ENCODE results near the gene CLEC4G.

CLEC4G gene

DNA sequence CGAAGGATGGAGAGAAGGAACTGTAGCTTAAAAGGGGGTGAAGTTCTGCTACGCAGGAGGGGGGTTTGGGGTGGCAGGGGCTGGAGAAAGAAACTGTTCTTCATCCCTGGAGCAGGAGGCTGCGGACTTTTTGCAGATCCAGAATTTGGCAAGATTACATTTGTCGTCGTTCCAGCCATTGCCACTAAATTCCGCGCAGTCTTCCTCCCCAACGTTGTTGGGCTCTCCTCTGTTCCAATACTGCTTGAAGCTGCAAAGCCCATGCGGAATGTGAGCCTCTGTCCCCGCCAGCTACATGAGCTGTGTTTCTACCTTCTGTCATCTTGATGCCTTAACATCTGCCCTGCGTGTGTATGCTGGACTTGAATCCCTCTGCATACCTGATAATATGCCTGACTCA is 11.1 kb upstream of the CLEC4G start:
- Histone ChIP-seq H3K36me3 (ENCODE audit: control insufficient read depth in 4 of 4, insufficient read depth in 4 of 4, low read length in 3 of 4) (no peaks in the 10 kb centered on the region), H3K27me3 (replicated peaks in 2 of 5; ENCODE audit: control insufficient read depth in 4 of 5, insufficient read depth in 5 of 5, low read length in 4 of 5) (peaks cover 0 to 11% (median 2%) of the 10 kb centered on the region in 5 experiments), H3K4me3 (ENCODE audit: control insufficient read depth in 1 of 7, extremely low read depth in 1 of 7, insufficient read depth in 4 of 7, low read depth in 2 of 7, low read length in 6 of 7) (no peak overlapping the region), H3K27ac (ENCODE audit: insufficient read depth in 1 of 2, low read depth in 1 of 2, low read length in 2 of 2, poor library complexity in 1 of 2, severe bottlenecking in 2 of 2) (no peak overlapping the region), H3K4me1 (ENCODE audit: control extremely low read depth in 1 of 4, control insufficient read depth in 4 of 4, insufficient read depth in 4 of 4, low read length in 3 of 4) (no peaks in the 10 kb centered on the region), H3K9me3 (ENCODE audit: control extremely low read depth in 1 of 5, control insufficient read depth in 4 of 5, insufficient read depth in 2 of 5, low read depth in 1 of 5, low read length in 4 of 5) (no peaks in the 10 kb centered on the region)
- DNase-seq = no peak
- WGBS (ENCODE audit: insufficient coverage) = 85% methylated on average over 11 of the region's 11 CpGs
- ChIA-PET CTCF (interaction anchor here (1.1 kb wide), 1 partner anchor 62 kb away, joined by 4 read pairs; the partner anchor contains the start of gene TRAPPC5), POLR2A (no interaction called here)

DNA sequence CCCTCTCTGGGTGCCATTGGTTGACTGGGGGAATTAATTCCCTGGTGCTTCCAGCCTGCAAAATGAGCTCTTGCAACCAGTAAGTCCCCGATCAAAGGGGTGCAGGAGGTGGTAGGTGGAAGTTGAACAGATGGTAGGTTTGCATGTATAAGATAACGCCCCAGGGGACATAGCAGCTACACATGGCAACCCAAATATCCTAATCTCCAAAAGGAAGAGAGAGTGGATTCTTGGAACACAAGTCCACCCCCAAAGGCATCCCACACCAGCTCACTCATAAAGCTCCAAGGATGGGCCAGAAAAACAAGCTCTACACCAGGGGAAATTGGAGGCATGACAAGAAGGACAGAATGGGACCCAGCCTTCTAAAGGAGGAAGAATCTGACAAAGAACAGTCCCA is 10.7 kb upstream of the CLEC4G start:
- WGBS (ENCODE audit: insufficient coverage) = no CpG with 5 or more reads among the region's 2 CpGs
- Histone ChIP-seq H3K27ac (ENCODE audit: insufficient read depth in 1 of 2, low read depth in 1 of 2, low read length in 2 of 2, poor library complexity in 1 of 2, severe bottlenecking in 2 of 2) (no peak overlapping the region), H3K4me3 (ENCODE audit: control insufficient read depth in 1 of 7, extremely low read depth in 1 of 7, insufficient read depth in 4 of 7, low read depth in 2 of 7, low read length in 6 of 7) (no peak overlapping the region), H3K36me3 (ENCODE audit: control insufficient read depth in 4 of 4, insufficient read depth in 4 of 4, low read length in 3 of 4) (no peaks in the 10 kb centered on the region), H3K9me3 (ENCODE audit: control extremely low read depth in 1 of 5, control insufficient read depth in 4 of 5, insufficient read depth in 2 of 5, low read depth in 1 of 5, low read length in 4 of 5) (no peaks in the 10 kb centered on the region), H3K4me1 (ENCODE audit: control extremely low read depth in 1 of 4, control insufficient read depth in 4 of 4, insufficient read depth in 4 of 4, low read length in 3 of 4) (no peaks in the 10 kb centered on the region), H3K27me3 (replicated peaks in 2 of 5; ENCODE audit: control insufficient read depth in 4 of 5, insufficient read depth in 5 of 5, low read length in 4 of 5) (peaks cover 0 to 11% (median 2%) of the 10 kb centered on the region in 5 experiments)
- DNase-seq = peak in 1 of 3 donors; percentile 22
- POLR2A ChIA-PET = no interaction called here
- CTCF ChIA-PET = no interaction called here

DNA sequence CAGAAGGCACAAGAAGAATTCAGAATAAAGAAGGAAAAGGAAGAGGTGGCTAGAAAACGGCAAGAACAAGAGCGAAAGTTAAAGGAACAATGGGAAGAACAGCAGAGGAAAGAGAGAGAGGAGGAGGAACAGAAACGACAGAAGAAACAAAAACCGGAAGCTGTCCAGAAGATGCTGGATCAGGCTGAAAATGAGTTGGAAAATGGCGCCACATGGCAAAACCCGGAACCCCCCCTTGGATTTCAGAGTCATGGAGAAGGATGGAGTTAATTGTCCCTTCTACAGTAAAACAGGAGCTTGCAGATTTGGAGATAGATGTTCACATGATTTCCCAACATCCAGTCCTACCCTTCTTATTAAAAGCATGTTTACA is 8.8 kb upstream of the CLEC4G start:
- POLR2A ChIA-PET = no interaction called here
- WGBS (ENCODE audit: insufficient coverage) = 83% methylated on average over 6 of the region's 6 CpGs
- Histone ChIP-seq H3K27me3 (replicated peaks in 2 of 5; ENCODE audit: control insufficient read depth in 4 of 5, insufficient read depth in 5 of 5, low read length in 4 of 5) (peaks cover 0 to 13% (median 2%) of the 10 kb centered on the region in 5 experiments), H3K9me3 (ENCODE audit: control extremely low read depth in 1 of 5, control insufficient read depth in 4 of 5, insufficient read depth in 2 of 5, low read depth in 1 of 5, low read length in 4 of 5) (no peaks in the 10 kb centered on the region), H3K4me3 (ENCODE audit: control insufficient read depth in 1 of 7, extremely low read depth in 1 of 7, insufficient read depth in 4 of 7, low read depth in 2 of 7, low read length in 6 of 7) (no peak overlapping the region), H3K36me3 (ENCODE audit: control insufficient read depth in 4 of 4, insufficient read depth in 4 of 4, low read length in 3 of 4) (no peaks in the 10 kb centered on the region), H3K27ac (ENCODE audit: insufficient read depth in 1 of 2, low read depth in 1 of 2, low read length in 2 of 2, poor library complexity in 1 of 2, severe bottlenecking in 2 of 2) (no peak overlapping the region), H3K4me1 (ENCODE audit: control extremely low read depth in 1 of 4, control insufficient read depth in 4 of 4, insufficient read depth in 4 of 4, low read length in 3 of 4) (no peaks in the 10 kb centered on the region)
- CTCF ChIA-PET = interaction anchor here (1.3 kb wide), 1 partner anchor 30 kb away, joined by 3 read pairs; no protein-coding TSS in a partner anchor
- no peak for DNase-seq

DNA sequence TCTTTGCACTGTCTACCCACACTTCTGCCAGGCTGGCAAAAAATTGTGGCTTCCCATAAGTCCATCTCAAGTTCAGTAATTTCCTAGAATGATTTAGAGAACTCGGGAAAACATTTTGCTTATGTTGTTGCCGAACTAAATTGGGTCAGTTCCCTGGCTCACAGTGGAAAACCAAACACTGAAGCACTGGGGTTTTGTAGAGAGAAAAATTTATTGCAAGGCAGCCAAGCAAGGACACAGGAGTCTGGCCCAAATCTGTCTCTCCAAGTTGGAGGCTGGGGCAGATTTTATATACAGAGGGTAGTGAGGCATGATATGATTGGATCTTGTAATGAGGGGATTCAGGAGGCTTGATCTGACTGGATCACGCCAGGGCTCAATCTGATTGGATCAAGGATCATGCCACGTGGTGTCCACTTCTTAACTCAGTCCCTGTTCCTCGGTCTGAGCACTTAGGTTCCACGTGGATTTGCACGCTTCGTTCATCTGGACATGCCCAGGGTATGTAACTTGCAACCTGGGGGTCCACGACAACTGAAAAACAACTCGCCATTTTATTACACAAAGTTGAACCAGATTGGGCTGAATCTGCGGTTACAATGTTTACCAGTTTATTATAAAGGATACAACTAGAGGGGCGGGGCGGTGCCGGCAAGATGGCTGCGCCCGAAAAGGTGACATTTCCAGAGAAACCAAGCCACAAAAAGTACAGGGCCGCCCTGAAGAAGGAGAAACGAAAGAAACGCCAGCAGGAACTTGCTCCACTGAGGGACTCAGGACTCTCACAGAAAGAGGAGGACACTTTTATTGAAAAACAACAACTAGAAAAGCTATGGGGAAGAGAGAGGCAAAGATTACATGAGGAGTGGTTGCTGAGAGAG is 8.1 kb upstream of the CLEC4G start:
- POLR2A ChIA-PET = no interaction called here
- CTCF ChIA-PET = interaction anchor here (0.9 to 1.5 kb wide), 3 partner anchors 10 to 59 kb away, joined by 3 to 6 read pairs (median 3); partner anchors contain the start of gene TRAPPC5
- DNase-seq = no peak
- H3K27ac ChIP-seq (ENCODE audit: insufficient read depth in 1 of 2, low read depth in 1 of 2, low read length in 2 of 2, poor library complexity in 1 of 2, severe bottlenecking in 2 of 2) = no peak overlapping the region
- WGBS (ENCODE audit: insufficient coverage) = 90% methylated on average over 13 of the region's 19 CpGs
- H3K4me1 ChIP-seq (ENCODE audit: control extremely low read depth in 1 of 4, control insufficient read depth in 4 of 4, insufficient read depth in 4 of 4, low read length in 3 of 4) = no peaks in the 10 kb centered on the region
- H3K9me3 ChIP-seq (ENCODE audit: control extremely low read depth in 1 of 5, control insufficient read depth in 4 of 5, insufficient read depth in 2 of 5, low read depth in 1 of 5, low read length in 4 of 5) = no peaks in the 10 kb centered on the region
- no peaks in the 10 kb centered on the region for H3K36me3 ChIP-seq (ENCODE audit: control insufficient read depth in 4 of 4, insufficient read depth in 4 of 4, low read length in 3 of 4)
- peaks cover 0 to 13% (median 2%) of the 10 kb centered on the region in 5 experiments for H3K27me3 ChIP-seq (replicated peaks in 2 of 5; ENCODE audit: control insufficient read depth in 4 of 5, insufficient read depth in 5 of 5, low read length in 4 of 5)
- no peak overlapping the region for H3K4me3 ChIP-seq (ENCODE audit: control insufficient read depth in 1 of 7, extremely low read depth in 1 of 7, insufficient read depth in 4 of 7, low read depth in 2 of 7, low read length in 6 of 7)

DNA sequence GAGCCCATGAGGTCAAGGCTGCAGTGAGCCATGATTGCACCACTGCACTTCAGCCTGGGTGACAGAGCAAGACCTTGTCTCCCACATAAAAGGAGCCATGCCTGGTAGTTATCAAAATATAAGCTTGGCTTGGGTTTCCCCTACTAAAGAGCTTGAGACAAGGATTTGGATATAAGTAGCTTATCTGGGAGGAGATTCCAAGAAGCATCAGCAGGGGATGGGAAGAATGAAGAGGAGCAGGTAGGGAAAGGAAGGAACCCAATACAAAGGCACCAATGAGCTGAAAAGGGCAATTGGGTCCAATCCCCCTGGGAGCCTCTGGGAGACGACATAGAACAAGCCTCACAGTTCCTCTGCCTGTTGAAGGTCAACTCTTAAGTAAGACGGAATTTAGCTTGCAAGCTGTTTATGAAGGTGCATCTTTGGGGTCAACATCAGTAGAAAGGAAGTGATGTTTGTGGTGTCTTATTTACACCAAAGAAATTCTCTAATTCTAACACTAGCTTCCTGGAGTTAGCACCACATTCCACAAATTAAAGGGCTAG is 7.4 kb upstream of the CLEC4G start:
- DNase-seq = no peak
- POLR2A ChIA-PET = no interaction called here

DNA sequence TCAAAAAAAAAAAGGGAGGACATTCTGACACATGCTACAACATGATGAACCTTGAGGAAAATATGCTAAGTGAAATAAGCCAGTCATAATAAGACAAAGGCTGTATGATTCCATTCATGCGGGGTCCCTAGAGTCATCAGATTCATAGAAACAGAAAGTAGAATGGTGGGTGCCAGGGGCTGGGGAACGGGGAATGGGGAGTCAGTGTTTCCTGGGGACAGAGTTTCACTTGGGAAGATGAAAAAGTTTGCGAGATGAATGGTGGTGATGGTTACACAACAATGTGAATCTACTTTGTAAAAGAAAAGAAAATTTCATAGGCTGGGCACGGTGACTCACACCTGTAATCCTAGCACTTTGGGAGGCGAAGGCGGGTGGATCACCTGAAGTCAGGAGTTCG is 6.1 kb upstream of the CLEC4G start:
- no peak for DNase-seq
- no peaks in the 10 kb centered on the region for H3K36me3 ChIP-seq (ENCODE audit: control insufficient read depth in 4 of 4, insufficient read depth in 4 of 4, low read length in 3 of 4)
- 97% methylated on average over 7 of the region's 7 CpGs for WGBS (ENCODE audit: insufficient coverage)
- no peak overlapping the region for H3K27ac ChIP-seq (ENCODE audit: insufficient read depth in 1 of 2, low read depth in 1 of 2, low read length in 2 of 2, poor library complexity in 1 of 2, severe bottlenecking in 2 of 2)
- H3K4me3 ChIP-seq (ENCODE audit: control insufficient read depth in 1 of 7, extremely low read depth in 1 of 7, insufficient read depth in 4 of 7, low read depth in 2 of 7, low read length in 6 of 7) = no peak overlapping the region
- peaks cover 0 to 6% (median 3%) of the 10 kb centered on the region in 4 experiments for H3K4me1 ChIP-seq (ENCODE audit: control extremely low read depth in 1 of 4, control insufficient read depth in 4 of 4, insufficient read depth in 4 of 4, low read length in 3 of 4)
- H3K27me3 ChIP-seq (replicated peaks in 2 of 5; ENCODE audit: control insufficient read depth in 4 of 5, insufficient read depth in 5 of 5, low read length in 4 of 5) = peaks cover 0 to 15% (median 0%) of the 10 kb centered on the region in 5 experiments
- POLR2A ChIA-PET = no interaction called here
- CTCF ChIA-PET = interaction anchor here (1.5 kb wide), 1 partner anchor 8 kb away, joined by 6 read pairs; no protein-coding TSS in a partner anchor
- no peaks in the 10 kb centered on the region for H3K9me3 ChIP-seq (ENCODE audit: control extremely low read depth in 1 of 5, control insufficient read depth in 4 of 5, insufficient read depth in 2 of 5, low read depth in 1 of 5, low read length in 4 of 5)

More for the DNA sequence above, 7.4 kb upstream of the CLEC4G start:
- CTCF ChIA-PET = interaction anchor here (0.9 to 1.5 kb wide), 3 partner anchors 9 to 58 kb away, joined by 3 to 6 read pairs (median 3); partner anchors contain the start of gene TRAPPC5
- peaks cover 0 to 13% (median 2%) of the 10 kb centered on the region in 5 experiments for H3K27me3 ChIP-seq (replicated peaks in 2 of 5; ENCODE audit: control insufficient read depth in 4 of 5, insufficient read depth in 5 of 5, low read length in 4 of 5)
- no peak overlapping the region for H3K27ac ChIP-seq (ENCODE audit: insufficient read depth in 1 of 2, low read depth in 1 of 2, low read length in 2 of 2, poor library complexity in 1 of 2, severe bottlenecking in 2 of 2)
- H3K36me3 ChIP-seq (ENCODE audit: control insufficient read depth in 4 of 4, insufficient read depth in 4 of 4, low read length in 3 of 4) = no peaks in the 10 kb centered on the region
- H3K4me3 ChIP-seq (ENCODE audit: control insufficient read depth in 1 of 7, extremely low read depth in 1 of 7, insufficient read depth in 4 of 7, low read depth in 2 of 7, low read length in 6 of 7) = no peak overlapping the region
- no peaks in the 10 kb centered on the region for H3K9me3 ChIP-seq (ENCODE audit: control extremely low read depth in 1 of 5, control insufficient read depth in 4 of 5, insufficient read depth in 2 of 5, low read depth in 1 of 5, low read length in 4 of 5)
- 63% methylated on average over 1 of the region's 2 CpGs for WGBS (ENCODE audit: insufficient coverage)
- H3K4me1 ChIP-seq (ENCODE audit: control extremely low read depth in 1 of 4, control insufficient read depth in 4 of 4, insufficient read depth in 4 of 4, low read length in 3 of 4) = peaks cover 0 to 6% (median 2%) of the 10 kb centered on the region in 4 experiments

DNA sequence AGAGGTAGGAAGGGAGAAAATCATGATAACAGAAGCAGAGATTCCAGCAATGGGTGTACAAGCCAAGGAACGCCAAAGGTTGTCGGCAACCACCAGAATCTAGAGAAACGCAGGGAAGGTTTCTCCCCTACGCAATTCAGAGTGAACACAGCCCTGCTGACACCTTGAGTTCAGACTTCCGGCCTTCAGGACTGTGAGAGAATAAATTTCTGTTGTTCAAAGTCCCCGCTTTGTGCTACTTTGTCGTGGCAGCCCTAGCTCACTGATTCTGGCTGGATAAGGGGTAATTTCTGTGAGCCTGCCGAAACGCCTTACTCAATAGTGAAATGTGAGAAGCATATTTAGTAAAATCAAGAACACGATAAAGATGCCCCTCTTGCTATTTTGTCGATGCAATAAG is 5.3 kb upstream of the CLEC4G start:
- CTCF ChIA-PET = no interaction called here
- no peak overlapping the region for H3K27ac ChIP-seq (ENCODE audit: insufficient read depth in 1 of 2, low read depth in 1 of 2, low read length in 2 of 2, poor library complexity in 1 of 2, severe bottlenecking in 2 of 2)
- no peaks in the 10 kb centered on the region for H3K9me3 ChIP-seq (ENCODE audit: control extremely low read depth in 1 of 5, control insufficient read depth in 4 of 5, insufficient read depth in 2 of 5, low read depth in 1 of 5, low read length in 4 of 5)
- H3K4me3 ChIP-seq (ENCODE audit: control insufficient read depth in 1 of 7, extremely low read depth in 1 of 7, insufficient read depth in 4 of 7, low read depth in 2 of 7, low read length in 6 of 7) = no peak overlapping the region
- no peak for DNase-seq
- POLR2A ChIA-PET = no interaction called here
- 93% methylated on average over 11 of the region's 11 CpGs for WGBS (ENCODE audit: insufficient coverage)
- no peaks in the 10 kb centered on the region for H3K36me3 ChIP-seq (ENCODE audit: control insufficient read depth in 4 of 4, insufficient read depth in 4 of 4, low read length in 3 of 4)
- peaks cover 0 to 17% (median 0%) of the 10 kb centered on the region in 5 experiments for H3K27me3 ChIP-seq (replicated peaks in 2 of 5; ENCODE audit: control insufficient read depth in 4 of 5, insufficient read depth in 5 of 5, low read length in 4 of 5)
- peaks cover 0 to 6% (median 3%) of the 10 kb centered on the region in 4 experiments for H3K4me1 ChIP-seq (ENCODE audit: control extremely low read depth in 1 of 4, control insufficient read depth in 4 of 4, insufficient read depth in 4 of 4, low read length in 3 of 4)
